Endometrium (tissue), 2 donors: ENCODE measurements around the gene MED12L.
"Not testable (repeated sequence)": the region's sequence is repeated elsewhere in the genome, so short reads cannot be mapped to it uniquely, and the experiment has no call there.

Source experiments
- FAIRE-seq: peaks from 2 replicates; lab custom pipeline; 2012; peaks lifted over from hg19 to GRCh38; lab: Jason Lieb, UNC
- donor health status: control.
- donor health status: control.

MED12L gene

GRCh38 chr3:151144016-151144415, 58.6 kb downstream of the MED12L start:
- no peak for FAIRE-seq

GRCh38 chr3:151144760-151145159, 59.3 kb downstream of the MED12L start:
- no peak for FAIRE-seq

GRCh38 chr3:151145713-151146070, 60.2 kb downstream of the MED12L start:
- no peak for FAIRE-seq

GRCh38 chr3:151146071-151146730, 60.7 kb downstream of the MED12L start:
- FAIRE-seq, result peak; percentile 78

- FAIRE-seq, result no peak
Measured at GRCh38 chr3:151146731-151147091, 61.2 kb downstream of the MED12L start.

- FAIRE-seq, result no peak
Measured at GRCh38 chr3:151147299-151147698, 61.8 kb downstream of the MED12L start.

GRCh38 chr3:151152455-151153079, 67.1 kb downstream of the MED12L start:
- FAIRE-seq, result no peak

- FAIRE-seq, result no peak
Measured at GRCh38 chr3:151154566-151154965, 69.1 kb downstream of the MED12L start.

GRCh38 chr3:151155409-151156128, 70.1 kb downstream of the MED12L start:
- no peak for FAIRE-seq

- no peak for FAIRE-seq
Measured at GRCh38 chr3:151156618-151157216, 71.3 kb downstream of the MED12L start.

GRCh38 chr3:151159806-151160205, 74.3 kb downstream of the MED12L start:
- no peak for FAIRE-seq

GRCh38 chr3:151165226-151165625, 79.8 kb downstream of the MED12L start:
- no peak for FAIRE-seq

GRCh38 chr3:151166161-151166560, 80.7 kb downstream of the MED12L start:
- no peak for FAIRE-seq

- FAIRE-seq, result peak; percentile 23
Measured at GRCh38 chr3:151168269-151169094, 83.0 kb downstream of the MED12L start.

- no peak for FAIRE-seq
Measured at GRCh38 chr3:151169262-151169947, 83.9 kb downstream of the MED12L start.

GRCh38 chr3:151169948-151170679, 84.7 kb downstream of the MED12L start:
- FAIRE-seq, result not testable (repeated sequence)

GRCh38 chr3:151171145-151171757, 85.8 kb downstream of the MED12L start:
- no peak for FAIRE-seq

- no peak for FAIRE-seq
Measured at GRCh38 chr3:151174351-151174750, 88.9 kb downstream of the MED12L start.

GRCh38 chr3:151175952-151176351, 90.5 kb downstream of the MED12L start:
- FAIRE-seq, result no peak

- no peak for FAIRE-seq
Measured at GRCh38 chr3:151178208-151178845, 92.9 kb downstream of the MED12L start.
